HG03175 (cell line): ENCODE results near the gene JAKMIP1.

Experiments used
- ATAC-seq: cut with Tn5 transposase; IDR thresholded peaks from one replicate; pipeline ENCODE4 v1.9.1; 2021; ENCODE audit warnings: mild to moderate bottlenecking, moderate library complexity; ENCODE audit not compliant: unreplicated experiment

JAKMIP1 gene

GRCh38 chr4:6105311-6105911 is 94.9 kb downstream of the JAKMIP1 start:
- no peak for ATAC-seq

DNA sequence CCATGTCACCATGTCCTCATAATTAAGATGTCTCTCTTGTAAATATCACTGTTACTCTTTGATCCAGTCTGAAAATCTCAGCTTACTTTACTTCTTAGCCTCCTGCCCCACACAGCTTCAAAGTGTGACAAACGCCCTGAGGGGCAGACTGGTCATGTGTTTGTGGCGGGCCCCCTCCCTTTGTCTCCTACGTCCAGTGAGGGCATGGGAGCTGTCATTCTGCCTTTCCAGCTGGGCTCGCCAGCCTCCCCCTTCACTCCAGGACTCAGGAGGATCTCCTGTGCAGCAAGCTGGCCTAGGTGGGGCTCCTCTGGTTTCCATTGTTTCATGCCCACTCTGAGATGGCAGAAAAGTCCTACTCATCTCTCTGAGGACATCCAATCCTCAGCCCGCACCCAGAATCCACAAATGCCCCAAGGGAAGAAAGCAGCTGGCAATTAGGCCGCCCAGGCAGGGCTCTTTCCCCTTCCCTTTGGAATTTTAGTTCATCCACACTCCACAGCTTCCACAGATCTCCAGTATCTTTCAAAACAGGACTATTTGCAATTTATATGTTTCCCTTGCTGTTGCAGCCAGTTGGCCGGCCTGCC is 95.7 kb downstream of the JAKMIP1 start:
- ATAC-seq, result no peak

- no peak for ATAC-seq
Observed at GRCh38 chr4:6097581-6097980, 102.8 kb downstream of the JAKMIP1 start.

- ATAC-seq, result no peak
Observed at GRCh38 chr4:6095897-6096296, 104.5 kb downstream of the JAKMIP1 start.

GRCh38 chr4:6095023-6095752 is 105.2 kb downstream of the JAKMIP1 start:
- ATAC-seq, result no peak

GRCh38 chr4:6093671-6094070 is 106.7 kb downstream of the JAKMIP1 start:
- ATAC-seq, result no peak

GRCh38 chr4:6092971-6093370 is 107.4 kb downstream of the JAKMIP1 start:
- no peak for ATAC-seq

DNA sequence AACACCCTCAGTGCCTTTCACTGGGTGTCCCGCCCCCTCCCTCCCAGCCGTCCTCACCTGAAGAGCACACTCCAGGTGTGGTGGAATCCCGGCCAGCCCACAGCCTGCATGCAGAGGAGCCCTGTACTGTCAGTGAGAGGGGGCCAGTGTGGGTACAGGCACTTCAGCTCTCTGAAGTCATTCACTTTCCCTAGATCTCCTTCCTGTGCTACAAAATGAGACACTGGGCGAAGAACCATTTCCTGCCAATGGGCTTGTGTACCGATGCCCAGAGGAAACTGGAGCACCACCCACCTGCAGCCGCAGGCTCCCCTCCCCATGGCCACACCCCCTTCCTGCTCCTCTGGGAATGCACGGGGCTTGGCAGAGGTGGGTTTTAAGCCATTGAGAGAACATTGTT is 108.2 kb downstream of the JAKMIP1 start:
- no peak for ATAC-seq

GRCh38 chr4:6090931-6091330 is 109.4 kb downstream of the JAKMIP1 start:
- no peak for ATAC-seq

GRCh38 chr4:6088950-6089349 is 111.4 kb downstream of the JAKMIP1 start:
- ATAC-seq, result no peak

DNA sequence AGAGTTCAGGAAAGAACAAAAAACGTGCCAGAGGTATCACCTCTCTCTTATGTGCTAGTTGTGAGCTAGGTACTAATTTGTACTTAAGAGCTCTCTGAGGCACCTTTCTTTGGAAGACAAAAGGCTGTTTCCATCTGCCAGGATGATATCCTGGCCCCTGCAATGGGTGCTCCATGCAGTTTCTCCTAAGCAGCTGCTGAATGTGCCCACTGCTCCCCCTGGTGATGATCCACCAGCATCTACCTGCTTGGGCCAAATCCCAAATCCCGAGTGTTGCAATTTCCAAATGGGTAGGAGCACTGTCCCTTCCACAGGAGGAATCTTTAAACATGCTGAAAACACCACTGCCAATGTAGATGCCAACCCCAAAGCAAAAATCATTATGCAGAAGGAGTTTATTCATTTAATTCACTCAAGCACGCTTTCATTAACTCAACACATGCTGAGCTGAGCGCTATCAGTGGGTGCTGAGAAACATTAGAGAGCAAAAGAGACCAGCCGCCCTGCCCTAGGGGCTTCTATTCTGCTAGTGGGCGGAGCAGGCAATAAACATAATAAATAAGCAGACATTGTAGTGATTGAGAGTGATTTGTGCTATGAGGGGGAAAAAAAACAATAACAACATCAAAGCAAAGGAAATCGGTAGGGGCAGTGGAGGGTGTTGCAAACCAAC is 112.5 kb downstream of the JAKMIP1 start:
- no peak for ATAC-seq

- ATAC-seq, result no peak
Observed at GRCh38 chr4:6086846-6087245, 113.5 kb downstream of the JAKMIP1 start.

DNA sequence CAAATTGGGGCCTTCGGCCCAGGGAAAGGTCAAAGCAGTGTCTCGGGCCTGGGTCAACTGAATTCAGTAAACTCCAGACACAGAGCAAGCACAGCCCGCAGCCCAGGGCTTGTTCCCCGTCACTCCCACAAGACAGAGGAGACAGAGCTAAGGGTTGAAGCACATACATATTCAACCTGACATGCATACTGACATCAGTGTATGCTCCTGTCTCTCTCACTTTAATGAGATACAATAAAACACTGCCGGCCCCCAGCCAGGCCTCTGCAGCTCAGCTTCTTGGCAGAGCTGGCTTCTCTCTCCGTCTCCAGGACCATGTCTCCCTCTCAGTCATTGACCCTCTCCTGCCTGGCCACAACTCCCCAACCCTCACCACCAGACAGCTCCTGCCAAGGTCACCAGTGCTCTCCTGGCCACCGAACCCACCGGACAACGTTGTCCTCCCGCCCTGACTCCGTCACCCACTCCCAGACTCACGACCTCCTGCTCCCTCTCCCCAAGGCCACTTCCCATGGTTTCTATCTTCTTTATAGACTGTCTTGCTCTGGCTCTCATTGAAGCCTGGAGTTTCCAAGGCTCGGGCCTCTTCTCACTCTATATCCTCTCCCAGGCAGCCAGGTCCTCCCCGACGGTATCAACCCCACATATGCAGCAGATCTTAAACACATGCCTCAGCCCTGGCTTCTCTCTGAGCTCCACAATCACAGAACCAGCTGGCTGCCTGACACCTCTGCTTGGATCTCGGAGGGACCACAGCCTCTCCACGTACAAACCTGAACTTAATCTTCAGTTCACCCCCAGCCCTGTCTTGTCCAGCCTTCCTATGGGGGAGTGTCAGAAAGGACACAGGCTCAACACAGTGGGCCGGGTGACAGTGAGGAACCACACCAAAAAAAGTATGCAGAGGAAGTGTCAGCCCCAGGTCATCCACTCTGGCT is 114.4 kb downstream of the JAKMIP1 start:
- ATAC-seq, result no peak

DNA sequence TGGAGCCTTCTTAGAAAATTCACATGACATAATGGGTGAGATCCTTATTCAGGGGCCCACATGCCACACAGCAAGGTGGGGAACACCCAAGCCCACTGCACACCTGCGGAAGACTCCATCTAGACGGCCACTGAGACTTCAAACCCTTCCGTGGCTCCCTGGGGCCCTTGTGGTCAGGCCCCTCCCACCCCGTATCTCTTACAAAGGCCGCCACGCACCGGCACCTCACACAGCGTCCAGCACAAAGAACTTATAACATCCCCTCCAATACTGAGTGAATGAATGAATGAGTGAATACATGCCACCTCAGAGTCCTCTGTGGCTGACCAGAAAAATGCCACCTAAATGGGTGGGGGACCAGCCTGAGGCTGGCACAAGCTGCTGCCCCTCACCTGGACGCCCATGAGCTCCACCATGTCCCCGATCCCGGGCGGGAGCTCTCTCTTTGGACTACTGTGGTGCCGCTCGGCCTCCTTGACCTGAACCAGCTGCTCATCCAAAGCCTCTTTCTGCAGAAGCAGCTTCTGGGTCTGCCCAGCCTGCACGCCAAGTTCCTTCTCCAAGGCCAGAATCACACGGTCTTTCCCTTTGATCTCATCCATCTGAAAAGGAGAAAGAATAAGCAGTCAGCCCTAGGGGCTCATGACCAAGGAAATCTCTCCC is 115.2 kb downstream of the JAKMIP1 start:
- no peak for ATAC-seq

- ATAC-seq, result no peak
Observed at GRCh38 chr4:6079965-6080364, 120.4 kb downstream of the JAKMIP1 start.

- ATAC-seq, result no peak
Observed at GRCh38 chr4:6078560-6078959, 121.8 kb downstream of the JAKMIP1 start.

DNA sequence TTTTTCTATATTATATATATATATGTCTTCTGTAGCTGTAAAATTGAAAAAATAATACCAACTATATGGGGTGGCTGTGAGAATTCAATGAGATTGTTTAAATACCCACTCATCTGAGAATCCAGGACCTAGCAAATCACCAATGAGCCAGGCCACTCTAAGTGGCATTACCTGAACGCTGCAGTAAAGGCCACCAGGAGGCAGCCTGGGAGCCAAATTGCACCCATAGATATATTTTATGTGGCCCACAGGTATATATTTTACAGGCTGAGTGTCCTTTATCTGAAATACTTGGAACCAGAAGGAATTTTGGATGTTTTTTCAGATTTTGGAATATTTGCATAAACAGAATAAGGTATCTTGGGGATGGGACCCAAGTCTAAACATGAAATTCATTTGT is 124.0 kb downstream of the JAKMIP1 start:
- ATAC-seq, result no peak

DNA sequence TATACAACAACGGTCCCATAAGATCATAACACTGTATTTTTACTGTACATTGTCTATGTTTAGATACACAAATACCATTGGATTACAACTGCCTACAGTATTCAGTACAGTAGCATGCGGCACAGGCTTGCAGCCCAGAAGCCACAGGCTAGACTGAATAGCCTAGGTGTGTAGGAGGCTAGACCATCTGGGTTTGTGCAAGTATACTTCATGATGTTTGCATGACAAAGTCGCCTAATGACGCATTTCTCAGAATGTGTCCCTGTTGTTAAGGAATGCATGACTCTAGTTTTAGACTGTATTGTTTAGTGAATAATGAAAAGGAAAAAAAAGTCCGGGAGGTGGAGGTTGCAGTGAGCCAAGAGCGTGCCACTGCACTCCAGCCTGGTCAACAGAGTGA is 125.6 kb downstream of the JAKMIP1 start:
- no peak for ATAC-seq

- ATAC-seq, result no peak
Observed at GRCh38 chr4:6071959-6072720, 128.2 kb downstream of the JAKMIP1 start.
